ENCODE data around the gene CDH23. TPM values are rescaled to one million over a fixed set of nuclear protein-coding genes. Genes with fewer than 3 reads are reported as not detected.

The CDH23 gene
- polyA plus RNA-seq, 1 donor = 0.90 TPM

- no peak for DNase-seq
These were observed 43.9 kb downstream of the CDH23 start for GRCh38 chr10:71440506-71441035.

GRCh38 chr10:71442000-71442399 is 45.3 kb downstream of the CDH23 start:
- DNase-seq = no peak

GRCh38 chr10:71442859-71443570 is 46.3 kb downstream of the CDH23 start:
- no peak for DNase-seq

DNA sequence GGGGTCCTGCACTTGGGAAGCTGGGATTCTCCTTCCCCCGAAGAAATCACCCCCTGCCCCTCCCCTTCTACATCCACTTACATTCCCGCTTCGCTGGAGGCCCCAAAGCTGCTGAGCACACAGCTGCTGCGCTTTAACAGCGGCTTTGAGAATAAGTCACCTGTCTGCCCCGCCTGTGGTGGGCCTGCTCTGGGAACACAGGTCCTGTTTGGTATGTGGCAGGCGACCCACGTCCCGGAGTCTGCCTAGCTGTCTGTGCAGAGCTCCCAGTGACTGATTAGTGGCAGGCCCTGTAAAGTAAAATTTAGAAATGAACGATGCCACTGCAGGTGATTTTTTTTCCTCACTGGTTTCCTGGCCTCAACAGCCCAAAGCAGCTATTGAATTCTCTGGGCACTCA is 47.0 kb downstream of the CDH23 start:
- DNase-seq = no peak

DNA sequence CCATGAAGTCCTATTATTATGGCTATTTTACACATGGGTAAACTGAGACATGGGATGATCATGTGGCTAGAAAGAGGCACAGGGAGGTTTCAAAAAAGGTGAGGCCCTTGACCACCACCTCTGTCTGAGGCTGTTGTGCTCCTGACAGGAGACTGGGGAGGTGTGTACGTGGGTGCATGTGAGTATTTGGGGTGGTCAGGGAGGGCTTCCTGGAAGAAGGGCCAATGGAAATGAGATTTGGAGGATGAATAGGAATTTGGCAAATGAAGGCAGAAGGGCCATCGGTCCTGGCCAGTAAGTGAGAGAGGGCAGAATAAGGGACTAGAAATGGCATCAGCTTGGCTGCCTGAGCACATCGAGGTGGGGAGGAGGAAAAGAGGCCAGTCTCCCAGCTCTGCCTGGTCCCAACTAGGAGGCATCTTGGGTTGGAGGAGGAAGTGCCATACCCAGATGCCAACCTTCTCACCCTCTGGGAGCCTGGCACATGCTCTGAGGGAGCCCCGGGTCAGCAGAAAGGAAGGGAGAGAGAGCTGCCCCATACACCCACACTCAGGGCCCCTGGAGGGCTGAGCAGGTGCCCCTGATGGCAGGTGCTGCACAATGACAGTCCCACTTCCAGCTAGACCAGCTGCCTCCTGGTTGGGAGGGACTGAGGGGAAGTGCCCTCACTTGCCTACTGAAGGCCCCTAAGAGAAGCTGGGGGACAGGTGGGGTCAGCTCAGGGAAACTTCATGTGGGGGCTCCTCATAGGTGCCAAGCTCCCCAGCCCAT is 47.7 kb downstream of the CDH23 start:
- no peak for DNase-seq

- DNase-seq = no peak
These were observed 51.0 kb downstream of the CDH23 start for GRCh38 chr10:71447676-71448075.

DNA sequence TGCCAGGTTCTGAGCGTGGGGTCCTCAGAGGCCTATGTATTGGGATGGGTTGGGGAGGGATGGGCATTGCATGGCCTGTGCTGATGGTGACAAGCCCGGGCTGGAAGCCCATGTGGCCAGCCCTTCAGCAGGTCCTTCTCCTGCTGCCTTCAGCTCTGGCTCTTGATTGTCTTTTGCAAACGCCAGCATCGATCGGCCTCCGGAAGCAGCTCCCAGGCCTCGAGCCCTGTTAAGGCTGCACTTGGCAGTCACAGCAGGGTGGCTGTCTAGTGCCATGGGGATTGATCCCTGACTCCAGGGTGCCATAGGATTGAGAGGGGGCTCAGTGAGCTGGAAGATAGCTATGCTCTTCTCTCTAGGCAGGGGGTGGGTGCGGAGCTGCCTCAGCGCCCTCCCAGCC is 51.4 kb downstream of the CDH23 start:
- DNase-seq = no peak

GRCh38 chr10:71449026-71449425 is 52.3 kb downstream of the CDH23 start:
- DNase-seq = no peak

- DNase-seq = no peak
These were observed 55.0 kb downstream of the CDH23 start for GRCh38 chr10:71451754-71452153.

DNA sequence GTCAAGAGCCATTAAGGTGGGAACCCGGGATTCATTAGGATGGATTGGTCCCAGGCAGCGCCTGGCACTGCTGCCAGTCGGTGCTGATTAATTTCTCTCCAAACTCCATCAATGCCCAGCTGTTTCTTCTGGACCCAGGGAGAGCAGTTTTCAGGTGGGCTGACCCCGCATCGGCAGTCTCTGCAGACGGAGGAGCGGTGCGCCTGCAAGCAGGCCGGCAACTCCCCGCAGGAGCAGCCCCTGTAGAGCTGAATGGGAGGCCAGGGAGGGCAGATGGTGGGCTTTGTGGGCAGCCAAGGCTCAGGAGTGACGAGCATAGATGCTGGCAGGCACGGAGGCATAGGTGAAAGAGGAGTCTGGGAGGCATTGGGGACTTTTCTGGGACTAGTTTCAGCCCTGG is 56.5 kb downstream of the CDH23 start:
- DNase-seq = no peak

GRCh38 chr10:71454347-71454746 is 57.6 kb downstream of the CDH23 start:
- DNase-seq = no peak

DNA sequence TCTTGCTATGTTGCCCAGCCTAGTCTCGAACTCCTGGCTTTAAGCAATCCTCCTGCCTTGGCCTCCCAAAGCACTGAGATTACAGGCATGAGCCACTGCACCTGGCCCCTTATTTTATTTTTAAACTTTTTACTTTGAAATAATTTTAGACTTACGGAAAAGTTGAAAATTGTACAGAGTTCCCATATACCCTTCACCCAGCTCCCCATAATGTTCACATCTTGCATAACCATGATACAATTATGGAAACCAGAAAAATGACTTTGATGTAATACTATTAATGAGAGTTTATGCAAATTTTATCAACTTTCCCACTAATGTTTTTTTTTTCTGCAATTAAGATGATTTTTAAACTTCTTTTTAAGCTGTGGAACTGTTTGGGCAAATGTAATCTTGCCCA is 58.3 kb downstream of the CDH23 start:
- DNase-seq = no peak

DNA sequence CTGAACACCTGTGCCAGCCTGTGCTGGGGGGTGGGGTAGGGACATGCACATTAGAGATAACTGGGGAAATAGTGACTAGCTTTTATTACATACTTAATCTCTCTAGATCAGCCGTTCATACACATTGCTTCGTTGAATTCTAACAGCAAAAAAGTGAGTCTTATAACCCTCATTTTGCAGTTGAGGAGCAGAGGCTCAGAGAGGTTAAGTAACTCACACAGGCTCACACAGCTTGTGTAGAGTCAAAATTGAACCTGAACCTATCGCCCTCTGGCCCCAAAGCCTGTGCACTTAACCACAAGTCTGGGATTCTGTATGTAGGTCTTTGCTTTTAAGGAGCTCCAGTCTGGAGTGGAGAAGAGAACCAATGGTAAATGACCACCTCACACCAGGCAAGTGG is 59.9 kb downstream of the CDH23 start:
- DNase-seq = no peak

- DNase-seq = no peak
These were observed 61.2 kb downstream of the CDH23 start for GRCh38 chr10:71457908-71458307.

GRCh38 chr10:71458387-71458786 is 61.7 kb downstream of the CDH23 start:
- DNase-seq = no peak

DNA sequence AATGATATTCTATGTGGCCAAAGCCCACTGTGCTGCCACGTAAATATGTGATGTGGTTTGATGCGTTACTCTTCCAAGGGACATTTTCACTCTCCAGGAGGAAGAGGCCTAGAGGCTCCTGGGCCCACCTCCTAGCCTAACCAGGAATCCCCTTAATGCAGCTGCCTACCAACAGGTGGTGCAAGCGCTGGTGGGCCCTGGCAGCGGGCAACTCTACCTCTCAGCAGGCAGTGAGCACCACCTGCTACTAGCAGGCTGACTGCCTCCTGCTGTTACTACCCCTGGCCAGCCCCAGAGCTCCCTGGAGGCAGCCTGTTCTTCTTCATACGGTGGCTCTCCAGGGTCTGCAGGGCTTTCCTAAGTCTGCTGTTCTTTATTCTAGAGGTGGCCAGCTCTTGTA is 62.8 kb downstream of the CDH23 start:
- DNase-seq = no peak

DNA sequence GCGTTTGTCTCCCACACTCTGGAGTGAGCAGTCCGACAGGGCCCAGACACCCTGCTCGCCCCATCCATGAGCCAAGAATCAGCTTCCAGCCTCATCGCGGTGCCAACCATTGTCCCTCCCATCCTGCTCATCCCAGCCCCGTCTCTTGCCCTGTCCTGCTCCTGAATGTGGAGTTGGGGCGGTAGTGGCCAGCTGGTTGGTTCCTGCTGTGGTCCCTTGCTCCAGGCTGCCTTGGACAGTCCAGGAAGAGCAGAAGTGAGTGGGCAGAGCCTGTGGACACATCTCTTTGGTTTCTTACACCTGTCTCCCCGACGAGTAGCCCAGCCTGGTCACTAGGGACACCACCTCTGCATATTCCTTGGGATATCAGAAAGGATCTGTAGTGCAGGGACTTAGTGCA is 63.9 kb downstream of the CDH23 start:
- no peak for DNase-seq

- no peak for DNase-seq
These were observed 64.7 kb downstream of the CDH23 start for GRCh38 chr10:71461457-71461856.

GRCh38 chr10:71462062-71462935 is 65.6 kb downstream of the CDH23 start:
- DNase-seq = no peak

- no peak for DNase-seq
These were observed 66.4 kb downstream of the CDH23 start for GRCh38 chr10:71463111-71463510.

- peak; percentile 14 for DNase-seq
These were observed 69.0 kb downstream of the CDH23 start for GRCh38 chr10:71465551-71466252.

DNA sequence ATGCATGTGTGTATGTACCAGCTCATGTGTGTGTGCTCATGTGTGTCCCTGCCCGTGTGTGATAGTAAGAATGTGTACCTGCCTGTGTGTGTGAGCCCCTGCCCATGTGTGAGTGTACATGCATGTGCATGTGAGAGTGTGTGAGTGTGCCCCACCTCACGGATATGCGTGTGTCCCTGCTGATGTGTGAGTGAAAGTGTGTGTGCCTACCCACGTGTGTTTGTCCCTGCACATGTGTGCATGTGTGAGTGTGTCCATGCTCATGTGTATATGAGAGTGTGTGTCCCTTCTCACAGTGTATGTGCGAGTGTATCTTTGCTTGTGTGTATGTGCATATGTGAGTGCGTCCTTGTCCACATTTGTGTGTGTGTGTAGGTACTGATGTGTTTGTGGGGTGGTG is 69.6 kb downstream of the CDH23 start:
- no peak for DNase-seq

Data from left kidney (tissue), 2 donors.